Omental fat pad (tissue), 4 donors: Measurements from ENCODE around the gene TIPRL. TPM values are rescaled to one million over a fixed set of nuclear protein-coding genes. Genes with fewer than 3 reads are reported as not detected.

Experiments
- ATAC-seq: fragments of 150-250 bp; one replicate; pipeline ENCODE4 v1.9.1; 2016; ENCODE audit warnings: mild to moderate bottlenecking, moderate library complexity; ENCODE audit not compliant: low FRiP score
- DNase-seq: peaks from one replicate; pipeline ENCODE4 v3.0.0-alpha.2; 2019; ENCODE audit warnings: low spot score
- CTCF ChIP-seq, 3 donors: fragments of 450-650 bp; IDR thresholded peaks; one replicate each; pipeline ENCODE4 v1.5.1; 2016 to 2017; ENCODE audit warnings: antibody characterized with exemption in 3 of 3, mild to moderate bottlenecking in 3 of 3, moderate library complexity in 2 of 3
- total RNA-seq, 4 donors: library from RNA; depleted of rRNA; stranded (reverse); fragments of >200 nt; gene quantifications; one replicate each; pipeline ENCODE4 v1.1.0, GENCODE V29; 2016

The TIPRL gene
- total RNA-seq, 4 donors from 2014 or later: 18.6 to 30.0 (median 19.8) TPM

- TF ChIP-seq CTCF (IDR thresholded peaks at IDR 0.05): no peak
- peak; percentile 26 for DNase-seq
- ATAC-seq: peak; percentile 58
These were observed 41.9 kb upstream of the TIPRL start, which contains the start of gene GPR161 for GRCh38 chr1:168136709-168137514. GPR161 (minus strand) TSS chr1:168136930; CDS start chr1:168104850, 32,080 bp downstream.

- no peak for TF ChIP-seq CTCF (IDR thresholded peaks at IDR 0.05)
- no peak for ATAC-seq
- DNase-seq: no peak
These were observed 41.3 kb upstream of the TIPRL start for GRCh38 chr1:168137515-168137821.

- DNase-seq (no peak), ATAC-seq (no peak)
- TF ChIP-seq CTCF (IDR thresholded peaks at IDR 0.05): no peak
These were observed 40.6 kb upstream of the TIPRL start for GRCh38 chr1:168138134-168138533.

DNA sequence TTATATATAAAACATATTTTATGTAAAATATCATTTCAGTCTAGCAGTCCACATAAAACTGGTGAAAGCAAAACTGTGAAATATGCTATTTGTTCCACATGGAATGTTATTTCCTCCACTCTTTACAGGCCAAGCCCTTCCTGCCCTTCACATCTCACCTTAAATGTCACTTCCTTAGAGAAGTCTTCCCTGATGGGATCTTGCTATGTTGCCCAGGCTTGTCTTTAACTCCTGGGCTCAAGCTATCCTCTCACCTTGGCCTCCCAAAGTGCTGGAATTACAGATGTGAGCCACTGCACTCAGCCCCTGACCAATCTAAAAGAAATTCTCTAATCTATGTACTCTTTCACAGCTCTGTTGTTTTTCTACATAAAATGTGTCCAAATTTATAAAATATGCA lies 39.7 kb upstream of the TIPRL start:
- ATAC-seq: no peak

GRCh38 chr1:168141871-168142385 lies 36.8 kb upstream of the TIPRL start:
- ATAC-seq: no peak
- DNase-seq: no peak
- TF ChIP-seq CTCF (IDR thresholded peaks at IDR 0.05): no peak

More for the DNA sequence above, 39.7 kb upstream of the TIPRL start:
- no peak for TF ChIP-seq CTCF (IDR thresholded peaks at IDR 0.05)
- DNase-seq: no peak

DNA sequence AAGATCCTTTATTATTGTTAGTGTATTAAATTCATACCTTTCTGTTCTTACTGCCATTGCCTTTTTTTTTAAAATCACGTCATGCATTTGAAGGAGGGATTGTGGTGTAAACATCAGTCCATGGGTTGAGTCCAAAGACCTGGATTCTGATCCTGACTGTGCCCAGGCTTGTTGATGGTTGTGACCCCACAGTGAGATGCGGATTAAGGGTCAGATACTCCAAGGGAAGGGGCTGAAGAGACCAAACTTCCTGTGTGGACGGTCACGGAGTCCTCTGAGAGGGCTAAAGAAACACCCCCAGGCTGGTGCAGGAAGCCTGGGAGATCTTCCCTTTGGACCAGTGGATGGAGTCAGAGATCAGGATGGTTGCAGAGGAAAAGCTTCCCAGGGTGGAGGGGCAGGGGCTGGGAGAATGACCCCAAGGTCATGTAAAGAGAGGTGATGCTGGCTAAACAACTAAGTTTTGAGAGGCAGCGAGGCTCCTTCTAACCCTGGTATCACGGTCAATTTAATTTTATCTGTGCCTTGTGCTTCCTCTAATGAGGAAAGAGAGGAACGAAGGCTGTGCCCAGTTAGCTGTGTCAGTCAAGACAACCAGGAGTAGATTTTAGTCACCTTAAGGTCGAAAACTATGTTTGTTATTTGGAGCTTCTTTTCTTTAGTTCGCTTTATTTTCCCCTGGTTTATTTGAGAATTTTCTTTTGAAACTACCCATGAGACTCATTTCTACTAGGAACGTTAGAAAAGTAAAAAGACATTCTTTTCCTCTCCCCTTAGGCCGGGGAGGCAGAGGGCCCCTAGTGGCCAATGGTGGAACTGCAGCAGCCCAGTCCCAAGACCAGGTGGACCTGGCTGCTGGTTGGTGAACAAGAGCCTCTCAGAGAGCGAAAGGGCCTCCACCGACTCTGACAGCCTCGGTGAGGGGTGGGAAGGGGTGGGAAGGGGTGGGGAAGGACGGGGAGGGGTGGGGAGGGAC lies 33.3 kb upstream of the TIPRL start:
- peak; percentile 82 for DNase-seq
- peak; percentile 96 for ATAC-seq

More for the DNA sequence above, 33.3 kb upstream of the TIPRL start:
- peak in 2 of 3 donors; percentile 61 to 93 for TF ChIP-seq CTCF (IDR thresholded peaks at IDR 0.05)
